NOMO-1 treated with DMSO at 0.1 percent for 48 hours (cell line): ENCODE data around the gene TNPO1.

Experiments
- DNase-seq: peaks from one replicate; lab custom pipeline; 2025; ENCODE audit not compliant: unreplicated experiment; lab: John Stamatoyannopoulos, UW

TNPO1 gene

GRCh38 chr5:72817671-72818266 lies 1.3 kb downstream of the TNPO1 start:
- DNase-seq, result no peak

- DNase-seq, result peak; percentile 83
Observed at GRCh38 chr5:72818866-72819534, 2.5 kb downstream of the TNPO1 start.

GRCh38 chr5:72821776-72822175 lies 5.3 kb downstream of the TNPO1 start:
- DNase-seq, result no peak

- DNase-seq, result no peak
Observed at GRCh38 chr5:72822944-72823343, 6.5 kb downstream of the TNPO1 start.

GRCh38 chr5:72829707-72830106 lies 13.2 kb downstream of the TNPO1 start:
- DNase-seq, result no peak

GRCh38 chr5:72830362-72830761 lies 13.9 kb downstream of the TNPO1 start:
- no peak for DNase-seq

GRCh38 chr5:72831685-72832084 lies 15.2 kb downstream of the TNPO1 start:
- no peak for DNase-seq

- peak; percentile 67 for DNase-seq
Observed at GRCh38 chr5:72834924-72835323, 18.5 kb downstream of the TNPO1 start.

- DNase-seq, result no peak
Observed at GRCh38 chr5:72835633-72836032, 19.2 kb downstream of the TNPO1 start.

- DNase-seq, result peak; percentile 48
Observed at GRCh38 chr5:72836810-72837209, 20.3 kb downstream of the TNPO1 start.

- no peak for DNase-seq
Observed at GRCh38 chr5:72837524-72838096, 21.1 kb downstream of the TNPO1 start.

GRCh38 chr5:72840041-72840440 lies 23.6 kb downstream of the TNPO1 start:
- no peak for DNase-seq

- no peak for DNase-seq
Observed at GRCh38 chr5:72841756-72842535, 25.5 kb downstream of the TNPO1 start.

- peak; percentile 74 for DNase-seq
Observed at GRCh38 chr5:72842816-72843215, 26.4 kb downstream of the TNPO1 start.

GRCh38 chr5:72844218-72844603 lies 27.8 kb downstream of the TNPO1 start:
- DNase-seq, result no peak

- no peak for DNase-seq
Observed at GRCh38 chr5:72845889-72846288, 29.4 kb downstream of the TNPO1 start.

GRCh38 chr5:72846483-72846882 lies 30.0 kb downstream of the TNPO1 start:
- DNase-seq, result no peak

- DNase-seq, result no peak
Observed at GRCh38 chr5:72847439-72847838, 31.0 kb downstream of the TNPO1 start.

- peak; percentile 93 for DNase-seq
Observed at GRCh38 chr5:72847989-72848473, 31.6 kb downstream of the TNPO1 start.

- peak; percentile 51 for DNase-seq
Observed at GRCh38 chr5:72848474-72849428, 32.3 kb downstream of the TNPO1 start.

GRCh38 chr5:72849546-72849945 lies 33.1 kb downstream of the TNPO1 start:
- DNase-seq, result peak; percentile 22
